Medulla oblongata (tissue), 1 donor: Measurements from ENCODE around the gene KLHL29.

Experiments used
- DNase-seq: peaks from one replicate; pipeline ENCODE4 v3.0.0-alpha.2; 2015; ENCODE audit errors: extremely low spot score

Gene KLHL29

DNA sequence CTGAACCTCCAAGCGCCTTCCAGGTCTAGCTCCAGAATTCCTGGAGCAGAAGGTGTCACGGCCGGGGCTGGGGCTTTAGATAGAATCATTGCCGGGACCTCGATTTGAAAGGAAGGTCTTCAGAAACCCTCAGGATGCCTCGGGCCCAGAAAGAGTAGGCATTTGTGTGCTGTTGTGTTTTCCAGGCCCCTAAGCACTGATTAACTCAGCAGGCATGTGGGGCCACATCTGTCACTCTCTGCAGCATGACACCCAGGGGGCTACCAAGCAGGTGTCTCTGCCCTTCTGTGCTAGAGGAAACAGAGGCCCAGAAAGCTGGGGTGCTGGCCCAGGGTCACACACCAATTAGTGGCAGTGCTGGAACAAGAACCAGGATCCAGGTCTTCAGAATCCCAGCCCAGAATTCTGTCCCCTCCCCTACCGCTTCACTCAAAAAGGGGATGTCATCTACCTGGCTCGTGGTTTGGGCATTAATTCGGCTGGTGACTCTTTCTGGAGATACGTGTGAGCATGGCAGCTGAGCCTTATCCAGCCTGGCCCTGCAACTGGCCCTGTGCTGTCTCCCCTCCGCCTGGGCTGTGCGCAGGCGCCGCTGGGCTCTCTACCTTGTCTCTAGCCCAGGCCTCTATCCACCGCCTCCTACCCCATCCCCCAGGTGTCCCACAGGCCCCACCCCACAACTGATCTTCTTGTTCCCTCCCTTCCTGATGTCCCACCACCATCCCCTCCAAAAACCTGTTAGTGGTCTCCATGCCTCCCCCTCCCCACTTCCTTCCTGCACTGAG, 296.6 kb downstream of the KLHL29 start:
- DNase-seq: no peak

DNA sequence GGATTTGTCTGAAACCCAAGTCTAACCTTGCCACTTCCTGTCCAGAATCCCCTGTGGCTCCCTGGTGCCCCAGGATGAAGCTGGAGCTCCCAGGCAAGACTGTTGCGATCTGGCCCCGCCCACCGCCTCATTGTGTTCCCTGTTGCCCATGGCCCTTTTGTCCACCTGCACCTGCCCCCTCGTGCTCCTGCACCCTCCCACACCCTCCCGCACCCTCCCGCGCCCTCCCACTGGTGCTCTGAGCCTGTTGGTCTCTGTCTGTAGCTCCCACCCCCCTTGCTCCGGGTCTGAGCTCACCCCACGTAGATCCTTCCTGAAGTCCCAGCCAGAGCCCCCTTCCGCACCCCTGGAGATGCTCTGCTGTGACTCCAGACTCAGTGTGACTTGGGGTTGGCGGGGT, 297.5 kb downstream of the KLHL29 start:
- DNase-seq: no peak

DNA sequence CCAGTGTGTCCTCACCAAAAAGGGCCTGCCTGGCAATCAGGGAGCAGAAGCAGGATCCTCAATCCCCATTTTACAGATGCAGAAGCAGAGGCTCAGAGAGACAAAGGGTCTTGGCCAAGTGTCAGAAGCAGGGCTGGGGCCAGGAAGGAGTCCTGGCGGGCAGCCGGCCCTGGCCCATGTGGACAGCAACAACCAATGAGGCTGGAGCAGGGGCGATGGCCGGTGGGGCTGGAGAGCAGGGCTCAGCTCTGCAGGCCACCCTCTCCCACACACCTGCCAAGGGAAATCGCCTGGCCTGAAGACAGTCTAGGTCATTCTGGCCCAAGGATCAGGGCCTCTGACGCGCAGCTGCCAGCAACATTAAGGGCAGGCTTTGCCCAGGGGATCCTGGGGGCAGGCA, 298.0 kb downstream of the KLHL29 start:
- DNase-seq: no peak

DNA sequence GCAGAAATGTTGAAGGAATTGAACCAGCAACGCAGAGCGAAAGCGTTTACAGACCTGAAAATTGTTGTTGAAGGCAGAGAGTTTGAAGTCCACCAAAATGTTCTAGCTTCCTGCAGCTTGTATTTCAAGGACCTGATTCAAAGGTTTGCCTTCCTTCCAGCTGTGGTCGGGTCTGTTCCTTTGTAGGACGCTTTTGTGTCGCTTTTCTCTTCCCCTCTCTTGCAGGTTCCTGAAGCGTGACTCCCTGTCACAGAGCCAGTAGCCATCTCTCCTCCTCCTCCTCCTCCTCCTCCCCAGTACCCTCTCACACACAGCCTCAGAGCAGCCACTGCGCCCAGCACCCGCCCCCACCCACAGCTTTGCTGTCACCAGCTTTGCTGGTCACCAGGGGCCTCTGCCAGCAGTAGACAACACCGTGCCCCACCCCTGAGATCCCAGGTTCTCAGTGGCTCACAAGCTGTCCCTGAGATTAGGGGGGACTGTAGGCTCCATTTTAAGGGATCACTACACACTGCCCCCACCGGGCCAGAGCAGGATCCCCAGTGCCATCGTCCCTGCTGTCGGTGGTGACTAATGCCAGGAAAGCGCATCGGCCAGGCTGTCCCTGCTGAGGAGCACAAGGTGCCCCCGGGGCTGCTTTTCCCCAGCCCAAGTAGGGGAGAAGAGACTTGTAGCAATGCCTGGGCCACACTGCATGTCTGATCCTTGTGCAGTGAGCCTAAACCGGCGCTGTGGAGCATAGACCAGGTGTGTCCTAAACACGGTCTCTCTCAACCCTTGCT, 299.6 kb downstream of the KLHL29 start:
- DNase-seq: no peak

DNA sequence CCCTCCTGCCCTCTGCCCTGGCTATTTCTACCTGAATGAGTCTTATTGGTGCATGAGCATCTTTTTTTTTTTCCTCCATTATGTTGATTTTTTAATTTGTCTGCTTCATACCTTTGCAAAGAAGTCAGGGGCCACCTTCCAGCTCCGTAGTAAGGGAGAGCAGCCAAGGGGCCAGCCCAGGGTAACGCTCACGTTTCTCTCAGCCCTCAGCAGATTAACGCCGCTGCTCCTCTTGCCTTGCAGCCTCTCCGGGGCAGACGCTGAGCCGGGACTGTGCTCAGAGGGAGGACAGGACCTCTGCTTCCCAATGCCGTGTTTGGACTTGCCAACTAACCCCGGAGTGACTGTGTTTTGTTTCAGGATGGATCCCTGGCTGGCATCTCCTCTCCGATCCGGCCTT, 300.2 kb downstream of the KLHL29 start:
- DNase-seq: no peak

DNA sequence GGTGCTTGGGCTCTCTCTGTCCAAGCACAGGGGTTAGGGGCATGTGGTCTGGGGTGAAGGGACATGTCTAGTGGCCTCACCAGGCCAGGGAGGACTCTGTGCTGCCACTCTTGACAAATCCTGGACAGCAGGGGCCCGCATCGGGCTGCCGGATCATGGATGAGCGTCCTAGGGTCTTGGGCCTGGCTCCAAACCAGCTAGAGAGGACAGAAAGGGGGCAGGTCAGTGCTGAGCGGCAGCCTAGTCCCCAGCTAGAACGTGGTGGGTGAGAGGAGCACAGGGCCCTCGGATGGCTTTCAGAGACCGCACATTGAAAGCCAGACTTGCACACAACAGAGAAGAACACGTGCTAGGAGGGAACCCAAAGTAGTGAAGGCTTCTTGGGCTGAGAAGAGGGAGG, 300.7 kb downstream of the KLHL29 start:
- DNase-seq: no peak

DNA sequence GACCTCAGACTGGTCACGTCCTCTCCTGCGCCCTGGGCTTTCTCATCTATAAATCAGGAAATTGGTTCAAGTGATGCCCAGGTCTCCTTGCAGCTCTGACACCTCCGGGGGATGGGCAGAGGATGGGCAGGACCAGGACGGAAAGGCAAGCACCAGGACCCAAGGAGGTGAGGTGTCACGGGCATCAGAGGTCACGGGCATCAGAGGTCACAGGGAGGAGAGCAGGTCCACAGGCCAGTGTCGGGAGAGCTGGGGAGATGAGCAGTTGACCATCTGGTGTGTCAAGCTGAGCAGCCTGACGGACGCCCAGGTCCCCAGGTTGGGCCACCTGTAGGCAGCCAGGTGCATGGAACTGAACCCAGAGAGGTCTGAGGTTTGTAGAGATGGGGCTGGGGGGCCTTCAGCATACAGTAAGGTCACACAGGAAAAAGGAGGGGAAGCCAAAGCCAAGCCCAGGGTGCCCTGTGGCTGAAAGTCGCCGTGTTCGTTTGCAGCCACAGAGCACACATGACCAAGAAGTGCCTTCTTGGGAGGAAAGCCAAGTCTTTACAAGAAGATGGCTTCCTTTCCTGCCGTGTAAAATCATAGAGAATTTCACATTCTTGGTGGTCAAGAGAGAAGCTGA, 301.5 kb downstream of the KLHL29 start:
- DNase-seq: no peak

DNA sequence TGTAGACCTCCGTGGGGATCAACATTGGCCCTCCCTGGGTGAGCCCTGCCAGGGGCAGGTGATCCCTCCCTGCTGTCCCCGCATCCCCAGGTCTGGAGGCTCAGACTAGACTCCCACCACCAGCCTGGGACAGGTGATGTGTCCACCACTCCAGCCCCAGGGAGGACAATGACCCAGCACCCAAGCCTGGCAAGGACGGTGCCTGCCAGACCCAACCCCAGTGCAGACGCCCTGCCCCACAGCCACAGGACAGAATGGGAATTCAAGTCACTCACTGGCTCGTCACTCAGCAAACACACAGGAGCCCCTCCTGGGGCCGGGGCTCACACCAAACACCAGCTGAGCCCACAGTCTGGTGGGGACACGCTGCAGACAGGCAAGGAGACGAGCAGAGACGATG, 302.2 kb downstream of the KLHL29 start:
- no peak for DNase-seq

DNA sequence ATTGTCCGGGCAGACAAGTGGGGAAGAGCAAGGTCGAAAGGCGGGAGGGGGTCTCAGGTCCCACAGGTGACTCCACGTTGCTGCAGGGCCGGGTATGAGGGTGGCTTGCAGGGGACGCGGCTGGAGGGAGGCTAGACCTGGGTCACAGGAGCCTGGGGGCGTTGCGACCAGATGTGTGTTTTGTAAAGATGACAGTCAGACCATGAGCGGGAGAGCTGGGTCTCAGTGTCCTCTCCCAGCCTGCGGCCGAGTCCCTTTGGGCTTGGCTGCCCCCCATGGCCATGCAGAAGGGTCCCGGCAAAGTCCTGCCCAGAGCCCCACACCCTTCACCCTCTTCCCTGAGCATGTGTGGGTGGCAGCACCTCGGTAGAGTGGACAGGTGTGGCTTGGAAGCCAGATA, 302.7 kb downstream of the KLHL29 start:
- no peak for DNase-seq

DNA sequence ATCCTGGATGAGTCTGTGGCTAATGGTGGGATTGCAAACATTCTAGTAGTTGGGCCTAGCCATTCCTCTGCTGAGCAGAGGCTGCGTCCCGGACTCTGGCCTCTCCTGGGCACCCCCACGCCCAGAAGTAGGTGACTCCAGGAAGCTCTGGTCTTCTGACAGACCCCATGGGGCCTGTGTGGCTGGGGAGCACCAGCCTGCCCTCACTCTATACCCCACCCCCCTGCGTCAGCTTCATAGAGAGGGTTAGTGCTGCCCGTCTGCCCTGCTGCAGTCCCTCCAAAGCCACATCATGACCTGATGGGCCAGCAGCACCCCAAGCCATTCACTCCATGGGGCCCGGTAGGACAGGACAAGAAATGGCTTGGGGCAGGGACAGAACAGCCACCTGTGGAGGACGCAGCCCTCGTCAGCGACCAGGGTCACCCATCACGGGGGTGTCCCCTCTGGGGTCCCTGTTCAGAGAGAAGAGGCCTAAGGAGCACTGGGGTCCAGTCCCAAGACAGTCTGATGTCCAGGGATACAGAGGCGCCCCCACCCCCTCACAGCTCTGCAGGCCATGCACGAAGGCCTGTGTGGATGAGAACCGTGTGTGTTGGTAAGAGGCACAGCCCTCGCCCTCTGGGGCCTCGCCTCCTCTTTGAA, 303.6 kb downstream of the KLHL29 start:
- DNase-seq: no peak

DNA sequence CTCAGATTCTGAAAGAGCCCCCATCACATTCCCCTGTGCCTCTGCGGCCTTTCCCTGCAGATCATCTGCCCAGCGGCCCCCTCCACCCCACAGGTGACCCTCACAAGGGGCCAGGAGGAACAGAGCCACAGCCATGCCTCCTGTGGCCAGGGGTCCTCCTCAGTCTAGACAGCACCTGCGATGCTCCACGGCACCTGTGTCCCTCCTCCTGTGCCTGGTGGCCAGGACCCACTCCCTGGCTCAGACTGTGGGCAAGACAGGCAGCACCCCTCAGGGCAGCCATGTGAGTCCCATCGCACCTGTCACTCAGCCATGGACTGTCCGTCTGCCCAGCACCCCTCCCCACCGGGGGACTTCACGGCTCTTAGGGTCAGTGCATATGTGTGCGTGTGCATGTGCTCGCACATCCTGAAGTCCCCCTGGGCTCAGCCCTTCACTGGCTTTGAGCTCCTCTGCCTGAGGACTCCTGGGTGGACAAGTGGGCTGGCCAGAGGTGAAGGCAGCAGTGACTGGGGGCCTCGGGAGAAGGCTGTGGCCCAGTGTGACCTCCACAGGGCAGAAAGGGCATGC, 304.2 kb downstream of the KLHL29 start:
- DNase-seq: no peak

DNA sequence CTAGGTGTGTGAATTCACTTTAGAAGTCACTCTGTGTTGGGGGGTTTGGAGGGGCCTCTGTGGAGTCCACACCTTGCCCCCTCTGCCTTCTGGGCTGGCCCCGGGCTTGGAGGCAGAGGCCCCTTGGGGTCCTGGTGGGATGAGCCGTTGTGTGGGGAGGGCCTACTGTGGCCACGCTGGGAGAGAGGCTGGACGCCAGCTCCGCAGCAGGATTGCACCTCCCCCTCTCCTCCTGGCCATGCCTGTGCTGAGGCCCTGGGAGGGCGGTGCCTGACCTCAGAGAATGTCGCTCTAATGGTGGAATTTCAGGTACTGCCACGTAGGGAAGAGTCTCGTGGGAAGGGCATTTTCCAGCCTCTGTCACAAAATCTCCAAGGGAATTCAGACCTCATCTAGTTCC, 304.9 kb downstream of the KLHL29 start:
- DNase-seq: no peak

DNA sequence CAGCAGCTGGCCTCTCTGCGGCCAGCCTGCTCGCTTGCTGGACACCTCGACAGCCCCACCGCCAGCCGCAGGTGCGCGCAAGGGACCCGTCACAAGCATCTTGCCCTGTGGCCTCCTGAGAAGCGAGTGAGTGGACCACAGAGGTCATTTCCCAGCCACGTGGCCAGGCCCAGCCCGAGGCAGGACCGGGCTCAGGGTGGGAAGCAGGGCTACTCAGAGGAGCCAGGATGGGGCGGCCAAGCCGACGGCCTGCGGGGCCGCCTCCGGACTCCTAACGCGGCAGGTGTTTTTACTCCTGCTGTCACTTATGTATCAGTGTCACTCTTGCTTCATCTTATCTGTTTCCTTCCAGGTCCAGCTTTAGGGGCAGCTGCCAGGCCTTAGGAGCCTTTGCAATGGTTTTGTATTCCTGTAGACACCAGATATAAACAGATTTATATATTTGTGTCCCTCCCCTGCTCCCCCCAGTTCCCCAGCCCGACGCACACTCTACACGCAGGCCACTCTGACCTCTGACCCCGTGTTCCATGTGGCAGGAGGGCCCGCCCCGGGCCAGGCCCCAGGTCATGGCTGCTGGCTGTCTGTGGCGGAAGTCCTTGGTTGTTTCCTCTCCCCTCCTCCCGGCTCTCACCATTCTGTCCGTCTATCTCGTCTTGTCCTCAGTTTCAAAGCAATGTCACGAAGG, 305.6 kb downstream of the KLHL29 start:
- no peak for DNase-seq

DNA sequence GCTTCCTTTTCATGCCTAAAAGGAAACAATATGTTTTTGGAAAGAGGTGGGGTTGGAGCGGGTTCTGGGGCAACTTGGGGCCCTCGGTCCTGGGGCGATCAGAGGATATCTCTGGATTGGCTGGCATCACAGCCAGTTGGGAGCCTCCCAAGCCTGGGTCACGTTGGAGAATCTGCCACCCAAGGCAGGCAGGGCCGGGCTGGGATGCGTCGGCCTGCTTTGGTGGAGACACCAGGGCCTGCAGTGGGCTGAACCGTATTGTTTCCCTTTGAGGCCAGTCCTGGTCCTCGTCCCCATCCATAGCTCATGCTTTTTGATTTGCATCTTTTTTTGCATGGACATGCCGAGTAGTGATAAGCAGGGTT, 306.1 kb downstream of the KLHL29 start:
- DNase-seq: no peak

DNA sequence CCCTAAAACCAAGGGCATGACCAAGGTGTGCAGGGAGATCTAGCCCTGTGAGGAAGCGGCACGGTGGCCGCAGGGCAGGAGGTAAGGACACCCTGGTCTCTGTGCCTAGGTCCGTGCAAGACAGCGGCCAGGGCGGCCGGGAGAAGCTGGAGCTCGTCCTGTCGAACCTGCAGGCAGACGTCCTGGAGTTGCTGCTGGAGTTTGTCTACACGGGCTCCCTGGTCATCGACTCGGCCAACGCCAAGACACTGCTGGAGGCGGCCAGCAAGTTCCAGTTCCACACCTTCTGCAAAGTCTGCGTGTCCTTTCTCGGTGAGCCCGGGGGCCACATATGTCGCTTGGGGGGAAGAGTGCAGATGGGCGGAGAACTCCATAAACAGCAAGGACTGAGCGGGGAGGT, 306.6 kb downstream of the KLHL29 start:
- DNase-seq: no peak

DNA sequence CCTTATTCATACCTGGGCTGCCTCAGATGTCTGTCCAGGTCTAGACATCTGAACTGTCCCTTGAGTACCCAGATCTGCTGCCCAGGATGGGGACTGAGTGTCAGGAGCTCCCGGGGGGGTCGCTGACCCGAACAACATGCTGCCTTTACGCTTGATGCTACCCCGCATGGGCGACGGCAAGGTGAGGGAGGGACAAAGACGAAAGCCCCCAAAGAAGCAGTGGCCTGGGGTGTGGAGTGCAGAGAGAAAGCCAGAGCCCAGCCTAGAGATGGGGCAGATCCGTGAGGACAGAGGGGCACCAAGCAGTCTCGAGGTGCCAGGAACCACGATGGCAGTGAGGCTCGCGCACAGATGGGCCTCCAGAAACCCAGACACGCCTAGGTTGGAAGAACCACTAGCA, 307.3 kb downstream of the KLHL29 start:
- no peak for DNase-seq

DNA sequence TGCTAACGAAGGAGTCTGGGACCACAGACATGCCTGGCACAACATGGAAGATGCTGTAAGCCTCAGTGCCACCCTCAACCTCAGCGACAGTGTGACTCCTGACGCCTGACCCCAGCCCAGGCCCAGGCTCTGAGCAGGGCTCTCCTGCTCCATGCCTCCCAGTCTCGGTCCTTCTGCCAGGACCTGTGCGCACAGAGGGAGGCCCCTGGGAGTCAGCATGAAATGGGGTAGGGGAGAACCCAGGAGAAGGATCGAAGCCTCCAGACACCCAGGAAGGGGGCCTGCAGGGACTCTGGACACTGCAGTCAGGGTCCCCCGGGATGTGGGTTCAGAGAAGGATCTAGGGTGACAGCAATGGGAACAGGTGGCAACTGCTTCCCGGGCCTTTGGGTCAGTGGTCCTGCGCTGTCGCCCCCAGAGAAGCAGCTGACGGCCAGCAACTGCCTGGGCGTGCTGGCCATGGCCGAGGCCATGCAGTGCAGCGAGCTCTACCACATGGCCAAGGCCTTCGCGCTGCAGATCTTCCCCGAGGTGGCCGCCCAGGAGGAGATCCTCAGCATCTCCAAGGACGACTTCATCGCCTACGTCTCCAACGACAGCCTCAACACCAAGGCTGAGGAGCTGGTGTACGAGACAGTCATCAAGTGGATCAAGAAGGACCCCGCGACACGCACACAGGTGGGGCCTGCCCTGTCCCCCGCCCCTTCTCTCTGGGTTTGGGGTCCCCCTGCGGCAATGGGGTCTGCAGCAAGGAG, 308.0 kb downstream of the KLHL29 start:
- no peak for DNase-seq

DNA sequence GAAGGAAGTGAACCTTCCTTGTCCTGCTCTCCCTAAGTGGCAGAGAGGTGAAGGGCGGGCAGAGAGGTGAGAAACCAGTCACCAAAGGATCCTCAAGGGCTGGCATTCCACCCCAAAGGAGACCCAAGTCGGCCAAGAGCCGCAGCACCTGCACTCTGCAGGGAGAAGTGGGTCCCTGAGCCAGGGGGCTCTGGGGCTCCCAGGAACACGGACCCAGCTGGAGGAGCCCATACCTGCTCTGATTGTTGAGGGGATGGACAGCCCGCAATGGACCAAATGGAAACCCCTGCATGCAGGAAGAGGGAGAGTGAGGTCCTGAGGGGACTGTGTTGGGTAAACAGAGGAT, 308.6 kb downstream of the KLHL29 start:
- DNase-seq: no peak

DNA sequence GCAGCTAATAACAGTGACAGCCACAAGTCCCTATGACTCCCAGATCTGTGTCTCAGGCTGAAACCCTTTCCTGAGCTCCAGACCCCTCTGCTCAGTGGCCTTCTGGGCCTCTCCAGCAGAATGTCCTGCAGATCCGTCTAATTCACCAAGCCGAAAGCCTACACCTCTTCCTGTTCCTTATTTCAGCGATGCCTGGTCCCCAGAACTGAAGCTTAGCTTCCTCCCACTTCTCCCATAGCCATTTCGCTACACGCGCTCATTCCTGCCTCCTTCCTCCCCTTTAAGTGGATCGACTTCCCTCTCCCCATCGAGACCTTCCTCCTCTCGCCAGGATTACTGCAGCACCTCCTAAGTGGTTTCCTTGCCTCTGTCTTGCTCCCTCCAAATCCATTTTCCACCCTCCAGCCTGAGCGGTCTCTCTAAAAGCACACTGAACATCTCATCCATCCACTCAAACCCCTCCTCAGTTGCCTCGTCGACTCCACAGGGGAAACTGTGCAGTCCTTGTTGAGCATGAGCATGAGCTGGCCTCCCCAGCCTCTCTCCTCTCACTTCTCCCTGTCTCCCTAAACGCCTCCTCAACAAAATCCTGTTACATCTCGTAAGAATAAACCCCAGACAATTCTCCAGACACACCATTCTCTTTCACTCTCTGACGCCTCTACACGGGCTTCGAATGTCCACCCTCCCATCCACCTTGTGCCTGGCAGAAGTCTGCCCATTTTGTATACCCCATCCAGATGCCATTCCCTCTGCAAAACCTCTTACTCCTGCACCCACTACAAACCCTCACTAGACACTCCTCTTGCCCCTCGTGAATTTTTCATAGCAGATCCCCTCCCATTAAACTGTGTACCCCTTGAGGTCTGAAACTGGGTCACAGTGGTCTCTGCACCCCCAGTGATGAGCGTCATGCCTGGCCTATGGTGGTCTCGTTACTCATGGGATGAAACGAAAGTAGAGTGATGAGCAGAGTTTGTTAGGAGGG, 309.4 kb downstream of the KLHL29 start:
- DNase-seq: no peak
